K562 (cell line): ENCODE results near the gene CLTB. TPM values are rescaled to one million over a fixed set of nuclear protein-coding genes. Genes with fewer than 3 reads are reported as not detected.

ENCODE experiments used
- BHLHE40 ChIP-seq: IDR thresholded peaks from 2 replicates; pipeline ENCODE4 v1.6.1; 2011; ENCODE audit warnings: low read length, improper control_type of control experiment
- BRF1 ChIP-seq: IDR thresholded peaks from 3 replicates; pipeline ENCODE4 v1.6.1; 2011; ENCODE audit warnings: borderline replicate concordance, mild to moderate bottlenecking; ENCODE audit not compliant: insufficient read length; ENCODE audit errors: extremely low read depth
- COPS2 ChIP-seq: fragments of 450-650 bp; conservative IDR thresholded peaks from 2 replicates; pipeline ENCODE4 v1.6.1; 2016; ENCODE audit warnings: mild to moderate bottlenecking, moderate library complexity
- CREBBP ChIP-seq: IDR thresholded peaks from one replicate; pipeline ENCODE4 v1.6.1; 2012; ENCODE audit warnings: low read depth, mild to moderate bottlenecking, control low read depth, inconsistent platforms, low read length
- DNMT1 ChIP-seq: fragments of 450-650 bp; IDR thresholded peaks from 2 replicates; pipeline ENCODE4 v1.6.1; 2016; ENCODE audit warnings: antibody characterized with exemption, mild to moderate bottlenecking
- EGR1 ChIP-seq: fragments of 450-650 bp; conservative IDR thresholded peaks from 2 replicates; pipeline ENCODE4 v1.6.1; 2017; ENCODE audit warnings: mild to moderate bottlenecking
- EHMT2 ChIP-seq: fragments of 450-650 bp; IDR thresholded peaks from 2 replicates; pipeline ENCODE4 v1.6.1; 2018; ENCODE audit warnings: antibody characterized with exemption
- FOXK2 ChIP-seq, 2 experiments: fragments of 450-650 bp; IDR thresholded peaks in 1 of 2; conservative IDR thresholded peaks in 1 of 2; 2 replicates each; pipeline ENCODE4 v1.6.1; 2016; ENCODE audit warnings: low read depth in 2 of 2, mild to moderate bottlenecking in 1 of 2
- NELFE ChIP-seq: IDR thresholded peaks from 2 replicates; pipeline ENCODE4 v1.6.1; 2011; ENCODE audit warnings: mild to moderate bottlenecking; ENCODE audit not compliant: insufficient read depth, insufficient read length
- NR2C1 ChIP-seq, 2 experiments: fragments of 450-650 bp; IDR thresholded peaks; 2 replicates each; pipeline ENCODE4 v1.6.1; 2017; ENCODE audit warnings: mild to moderate bottlenecking in 2 of 2, antibody characterized with exemption in 1 of 2, inconsistent platforms in 1 of 2, missing compliant biosample characterization in 1 of 2, missing genetic modification characterization in 1 of 2
- POLR2B ChIP-seq: fragments of 450-650 bp; IDR thresholded peaks from 2 replicates; pipeline ENCODE4 v1.6.1; 2018; ENCODE audit warnings: low read depth; ENCODE audit not compliant: partially characterized antibody
- POLR3A ChIP-seq: IDR thresholded peaks from 2 replicates; pipeline ENCODE4 v1.6.1; 2011; ENCODE audit warnings: borderline replicate concordance, mild to moderate bottlenecking, moderate library complexity; ENCODE audit not compliant: insufficient read length, insufficient read depth; ENCODE audit errors: extremely low read depth
- RBFOX2 ChIP-seq: fragments of 200-400 bp; formaldehyde crosslinking; IDR thresholded peaks from 2 replicates; pipeline ENCODE4 v1.6.1; 2017; ENCODE audit warnings: low read depth, mild to moderate bottlenecking, low read length, moderate library complexity
- SMC3 ChIP-seq: conservative IDR thresholded peaks from 2 replicates; pipeline ENCODE4 v1.6.1; 2011; ENCODE audit warnings: low read depth, low read length, improper control_type of control experiment; ENCODE audit not compliant: insufficient read depth
- STAT5B ChIP-seq: fragments of 250-450 bp; sonication (Bioruptor Pico); IDR thresholded peaks from 2 replicates; pipeline ENCODE4 v1.8.0; 2021; ENCODE audit warnings: mild to moderate bottlenecking, inconsistent platforms
- ZNF121 ChIP-seq: sonication (generic); formaldehyde crosslinking; conservative IDR thresholded peaks from 2 replicates; pipeline ENCODE4 v1.8.0; 2022; ENCODE audit warnings: missing genetic modification reagents
- ZNF146 ChIP-seq: IDR thresholded peaks from one replicate; pipeline ENCODE4 v1.6.1; 2018; ENCODE audit warnings: missing compliant biosample characterization; ENCODE audit not compliant: unreplicated experiment
- ZNF274 ChIP-seq: IDR thresholded peaks from 2 replicates; pipeline ENCODE4 v1.6.1; 2011; ENCODE audit warnings: low read depth, mild to moderate bottlenecking, low read length, moderate library complexity, borderline replicate concordance
- ZNF3 ChIP-seq: fragments of 250-450 bp; sonication (Bioruptor Pico); IDR thresholded peaks from 2 replicates; pipeline ENCODE4 v1.5.0; 2021; ENCODE audit warnings: mild to moderate bottlenecking, moderate library complexity
- ZNF324 ChIP-seq: fragments of 250-450 bp; sonication (Bioruptor Pico); IDR thresholded peaks from 2 replicates; pipeline ENCODE4 v1.4.0; 2020; ENCODE audit warnings: mild to moderate bottlenecking
- ZNF41 ChIP-seq: fragments of 250-450 bp; sonication (Bioruptor Pico); conservative IDR thresholded peaks from 2 replicates; pipeline ENCODE4 v1.4.0; 2020; ENCODE audit warnings: mild to moderate bottlenecking
- polyA plus RNA-seq, 8 experiments: library from polyadenylated mRNA; depleted of rRNA in 4 of 8; stranded (reverse) in 5 of 8; unstranded in 3 of 8; fragments of >200 nt; fragmentation: Nextera tagmentation in 2 of 8; fragmentation: Illumina TruSeq in 1 of 8; extraction: Ambion mirVana in 2 of 8; extraction: Trizol in 1 of 8; gene quantifications; 2 replicates each; pipeline versions ENCODE4 v1.2.1 to v1.2.3, GENCODE V29; 2011 to 2014; ENCODE audit warnings: inconsistent platforms in 1 of 8, missing spikeins in 1 of 8
- total RNA-seq, 7 experiments: library from RNA; depleted of rRNA in 6 of 7; stranded (reverse); fragments of >200 nt in 6 of 7; fragmentation: Illumina TruSeq in 2 of 7; extraction: Trizol in 2 of 7; gene quantifications; 2 replicates each; pipeline versions ENCODE4 v1.2.1 to v1.2.3, GENCODE V29; 2011 to 2021; ENCODE audit warnings: low replicate concordance in 1 of 7
- TF ChIP-seq, protein P1 (sequence below): sonication (generic); formaldehyde crosslinking; IDR thresholded peaks from 2 replicates; pipeline ENCODE4 v1.8.0; 2022; ENCODE audit warnings: mild to moderate bottlenecking, missing genetic modification reagents, borderline replicate concordance
- TF ChIP-seq, protein P2 (sequence below): fragments of 250-450 bp; sonication (Bioruptor Pico); IDR thresholded peaks from 2 replicates; pipeline ENCODE4 v1.5.0; 2021
- TF ChIP-seq, protein P3 (sequence below): IDR thresholded peaks from 2 replicates; pipeline ENCODE4 v1.6.1; 2012; ENCODE audit warnings: low read depth, low read length, improper control_type of control experiment, borderline replicate concordance

The CLTB gene
- total and polyA plus RNA-seq, 9 of the 15 experiments (the other 6 are each of a cell fraction or from before 2014, with no cell fraction given): 1.8 to 117 (median 39.0) TPM

DNA sequence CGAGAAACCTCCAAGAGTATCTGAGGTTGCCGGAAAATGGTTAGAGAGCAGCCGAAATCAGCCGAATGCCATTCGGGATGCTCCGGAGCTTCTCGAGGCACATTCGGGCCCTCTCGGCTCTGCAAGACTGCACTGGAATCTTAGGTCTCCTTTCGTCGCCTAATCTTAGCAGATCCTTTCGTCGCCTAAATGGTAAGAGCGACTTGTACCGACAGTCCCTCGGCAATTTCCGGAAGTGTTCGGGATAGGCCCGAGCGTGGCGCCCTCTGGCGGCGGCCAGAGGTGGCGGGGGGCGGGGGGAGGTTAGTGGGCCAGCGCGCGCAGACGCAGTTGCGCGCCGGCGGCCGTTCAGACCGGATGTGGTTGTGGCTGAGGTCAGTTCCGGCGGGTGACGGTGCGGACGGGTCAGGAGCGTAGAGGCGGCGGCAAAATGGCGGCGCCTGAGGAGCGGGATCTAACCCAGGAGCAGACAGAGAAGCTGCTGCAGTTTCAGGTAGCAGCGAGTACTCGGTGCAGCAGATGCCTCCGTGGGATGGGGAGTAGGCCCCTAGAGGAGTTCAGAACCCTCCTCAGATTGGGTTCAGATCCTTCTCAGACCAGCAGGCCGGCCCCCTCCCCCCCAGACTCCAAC, 31.8 kb upstream of the CLTB start, which contains the start of gene FAF2 (continued):
- TF ChIP-seq, protein P1, sequence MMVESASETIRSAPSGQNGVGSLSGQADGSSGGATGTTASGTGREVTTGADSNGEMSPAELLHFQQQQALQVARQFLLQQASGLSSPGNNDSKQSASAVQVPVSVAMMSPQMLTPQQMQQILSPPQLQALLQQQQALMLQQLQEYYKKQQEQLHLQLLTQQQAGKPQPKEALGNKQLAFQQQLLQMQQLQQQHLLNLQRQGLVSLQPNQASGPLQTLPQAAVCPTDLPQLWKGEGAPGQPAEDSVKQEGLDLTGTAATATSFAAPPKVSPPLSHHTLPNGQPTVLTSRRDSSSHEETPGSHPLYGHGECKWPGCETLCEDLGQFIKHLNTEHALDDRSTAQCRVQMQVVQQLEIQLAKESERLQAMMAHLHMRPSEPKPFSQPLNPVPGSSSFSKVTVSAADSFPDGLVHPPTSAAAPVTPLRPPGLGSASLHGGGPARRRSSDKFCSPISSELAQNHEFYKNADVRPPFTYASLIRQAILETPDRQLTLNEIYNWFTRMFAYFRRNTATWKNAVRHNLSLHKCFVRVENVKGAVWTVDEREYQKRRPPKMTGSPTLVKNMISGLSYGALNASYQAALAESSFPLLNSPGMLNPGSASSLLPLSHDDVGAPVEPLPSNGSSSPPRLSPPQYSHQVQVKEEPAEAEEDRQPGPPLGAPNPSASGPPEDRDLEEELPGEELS (CRISPR knock-in tag): no peak
- TF ChIP-seq BHLHE40 (peak; percentile 13; the same call in 1 of the 2 replicates), NELFE (no peak), ZNF41 (no peak), ZNF324 (CRISPR knock-in tag) (no peak), STAT5B (CRISPR knock-in tag) (no peak), ZNF146 (CRISPR knock-in tag) (no peak), CREBBP (no peak), EHMT2 (no peak), ZNF274 (no peak), EGR1 (no peak; the same call in 1 of the 2 replicates), SMC3 (no peak; the same call in 1 of the 2 replicates), FOXK2 (conservative IDR thresholded peaks at IDR 0.05 in 1 of 2, IDR thresholded peaks at IDR 0.05 in 1 of 2; ENCODE audit: low read depth in 2 of 2) (no peak), ZNF3 (CRISPR knock-in tag) (no peak), ZNF121 (CRISPR knock-in tag) (no peak), RBFOX2 (peak; percentile 93), COPS2 (no peak), POLR2B (peak; percentile 69), BRF1 (no peak), NR2C1 (IDR thresholded peaks at IDR 0.05) (peak; percentile 83), NR2C1 (tag; IDR thresholded peaks at IDR 0.05) (peak; percentile 84), DNMT1 (no peak), POLR3A (no peak)
- TF ChIP-seq, protein P2, sequence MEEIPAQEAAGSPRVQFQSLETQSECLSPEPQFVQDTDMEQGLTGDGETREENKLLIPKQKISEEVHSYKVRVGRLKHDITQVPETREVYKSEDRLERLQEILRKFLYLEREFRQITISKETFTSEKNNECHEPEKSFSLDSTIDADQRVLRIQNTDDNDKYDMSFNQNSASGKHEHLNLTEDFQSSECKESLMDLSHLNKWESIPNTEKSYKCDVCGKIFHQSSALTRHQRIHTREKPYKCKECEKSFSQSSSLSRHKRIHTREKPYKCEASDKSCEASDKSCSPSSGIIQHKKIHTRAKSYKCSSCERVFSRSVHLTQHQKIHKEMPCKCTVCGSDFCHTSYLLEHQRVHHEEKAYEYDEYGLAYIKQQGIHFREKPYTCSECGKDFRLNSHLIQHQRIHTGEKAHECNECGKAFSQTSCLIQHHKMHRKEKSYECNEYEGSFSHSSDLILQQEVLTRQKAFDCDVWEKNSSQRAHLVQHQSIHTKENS (CRISPR knock-in tag): no peak
- TF ChIP-seq, protein P3, sequence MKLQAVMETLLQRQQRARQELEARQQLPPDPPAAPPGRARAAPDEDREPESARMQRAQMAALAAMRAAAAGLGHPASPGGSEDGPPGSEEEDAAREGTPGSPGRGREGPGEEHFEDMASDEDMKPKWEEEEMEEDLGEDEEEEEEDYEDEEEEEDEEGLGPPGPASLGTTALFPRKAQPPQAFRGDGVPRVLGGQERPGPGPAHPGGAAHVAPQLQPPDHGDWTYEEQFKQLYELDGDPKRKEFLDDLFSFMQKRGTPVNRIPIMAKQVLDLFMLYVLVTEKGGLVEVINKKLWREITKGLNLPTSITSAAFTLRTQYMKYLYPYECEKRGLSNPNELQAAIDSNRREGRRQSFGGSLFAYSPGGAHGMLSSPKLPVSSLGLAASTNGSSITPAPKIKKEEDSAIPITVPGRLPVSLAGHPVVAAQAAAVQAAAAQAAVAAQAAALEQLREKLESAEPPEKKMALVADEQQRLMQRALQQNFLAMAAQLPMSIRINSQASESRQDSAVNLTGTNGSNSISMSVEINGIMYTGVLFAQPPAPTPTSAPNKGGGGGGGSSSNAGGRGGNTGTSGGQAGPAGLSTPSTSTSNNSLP: no peak
